K562 (cell line): ENCODE measurements around the gene HMGXB3.

ENCODE experiments used
- CTCF ChIP-seq, 3 experiments: IDR thresholded peaks in 2 of 3; conservative IDR thresholded peaks in 1 of 3; 2 replicates each; pipeline ENCODE4 v1.5.1; 2011 to 2012; ENCODE audit warnings: low read length in 3 of 3, mild to moderate bottlenecking in 3 of 3, control low read depth in 2 of 3, improper control_type of control experiment in 1 of 3, inconsistent platforms in 1 of 3, low read depth in 1 of 3, mixed read lengths in 1 of 3, moderate library complexity in 1 of 3; ENCODE audit not compliant: insufficient read depth in 2 of 3
- ELF4 ChIP-seq: fragments of 450-650 bp; formaldehyde crosslinking; IDR thresholded peaks from 2 replicates; pipeline ENCODE4 v1.4.0; 2022; ENCODE audit warnings: missing genetic modification characterization
- HMGXB4 ChIP-seq: sonication (generic); formaldehyde crosslinking; IDR thresholded peaks from 2 replicates; pipeline ENCODE4 v1.8.1; 2023; ENCODE audit warnings: mild to moderate bottlenecking, missing genetic modification reagents
- RBM34 ChIP-seq: fragments of 200-400 bp; formaldehyde crosslinking; IDR thresholded peaks from 2 replicates; pipeline ENCODE4 v1.6.1; 2018; ENCODE audit warnings: low read length, borderline replicate concordance; ENCODE audit not compliant: insufficient read depth
- ZNF24 ChIP-seq: fragments of 450-650 bp; IDR thresholded peaks from 2 replicates; pipeline ENCODE4 v1.6.1; 2016
- ZNF449 ChIP-seq: fragments of 250-450 bp; sonication (Bioruptor Pico); IDR thresholded peaks from 2 replicates; pipeline ENCODE4 v1.8.0; 2022; ENCODE audit warnings: moderate library complexity, mild to moderate bottlenecking, inconsistent platforms
- ZNF76 ChIP-seq: fragments of 250-450 bp; sonication (Bioruptor Pico); IDR thresholded peaks from 2 replicates; pipeline ENCODE4 v1.4.0; 2020; ENCODE audit warnings: mild to moderate bottlenecking, moderate library complexity, borderline replicate concordance
- TF ChIP-seq, protein P1 (sequence below): fragments of 200-800 bp; sonication (Bioruptor generic); IDR thresholded peaks from 2 replicates; pipeline ENCODE4 v1.6.1; 2017; ENCODE audit warnings: missing genetic modification characterization, missing compliant biosample characterization
- TF ChIP-seq, protein P2 (sequence below): fragments of 250-450 bp; sonication (Bioruptor Pico); IDR thresholded peaks from 2 replicates; pipeline ENCODE4 v1.5.1; 2021; ENCODE audit warnings: mild to moderate bottlenecking

- TF ChIP-seq ZNF24 (no peak), CTCF (IDR thresholded peaks at IDR 0.05 in 2 of 3, conservative IDR thresholded peaks at IDR 0.05 in 1 of 3; ENCODE audit: insufficient read depth in 2 of 3, low read depth in 1 of 3, low read length in 3 of 3) (no peak), ZNF76 (CRISPR knock-in tag) (no peak), ELF4 (no peak), HMGXB4 (CRISPR knock-in tag) (no peak), RBM34 (no peak), ZNF449 (CRISPR knock-in tag) (no peak)
- TF ChIP-seq, protein P1, sequence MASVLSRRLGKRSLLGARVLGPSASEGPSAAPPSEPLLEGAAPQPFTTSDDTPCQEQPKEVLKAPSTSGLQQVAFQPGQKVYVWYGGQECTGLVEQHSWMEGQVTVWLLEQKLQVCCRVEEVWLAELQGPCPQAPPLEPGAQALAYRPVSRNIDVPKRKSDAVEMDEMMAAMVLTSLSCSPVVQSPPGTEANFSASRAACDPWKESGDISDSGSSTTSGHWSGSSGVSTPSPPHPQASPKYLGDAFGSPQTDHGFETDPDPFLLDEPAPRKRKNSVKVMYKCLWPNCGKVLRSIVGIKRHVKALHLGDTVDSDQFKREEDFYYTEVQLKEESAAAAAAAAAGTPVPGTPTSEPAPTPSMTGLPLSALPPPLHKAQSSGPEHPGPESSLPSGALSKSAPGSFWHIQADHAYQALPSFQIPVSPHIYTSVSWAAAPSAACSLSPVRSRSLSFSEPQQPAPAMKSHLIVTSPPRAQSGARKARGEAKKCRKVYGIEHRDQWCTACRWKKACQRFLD (CRISPR knock-in tag) = no peak
- TF ChIP-seq, protein P2, sequence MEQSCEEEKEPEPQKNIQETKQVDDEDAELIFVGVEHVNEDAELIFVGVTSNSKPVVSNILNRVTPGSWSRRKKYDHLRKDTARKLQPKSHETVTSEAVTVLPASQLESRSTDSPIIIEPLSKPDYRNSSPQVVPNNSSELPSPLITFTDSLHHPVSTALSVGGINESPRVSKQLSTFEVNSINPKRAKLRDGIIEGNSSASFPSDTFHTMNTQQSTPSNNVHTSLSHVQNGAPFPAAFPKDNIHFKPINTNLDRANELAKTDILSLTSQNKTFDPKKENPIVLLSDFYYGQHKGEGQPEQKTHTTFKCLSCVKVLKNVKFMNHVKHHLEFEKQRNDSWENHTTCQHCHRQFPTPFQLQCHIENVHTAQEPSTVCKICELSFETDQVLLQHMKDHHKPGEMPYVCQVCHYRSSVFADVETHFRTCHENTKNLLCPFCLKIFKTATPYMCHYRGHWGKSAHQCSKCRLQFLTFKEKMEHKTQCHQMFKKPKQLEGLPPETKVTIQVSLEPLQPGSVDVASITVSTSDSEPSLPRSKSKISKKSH (CRISPR knock-in tag) = no peak
Measured at GRCh38 chr5:150082374-150082773, 81.8 kb downstream of the HMGXB3 start.
